CD4-positive, alpha-beta memory T cell (primary cell): ENCODE results near the gene TMEM87B. TPM values are rescaled to one million over a fixed set of nuclear protein-coding genes. Genes with fewer than 3 reads are reported as not detected.
A peak's percentile ranks its signal among the peaks of the same experiment; 100 is the strongest.

Experiments used
- CTCF ChIA-PET: fragments of 350-600 bp; sonication (Branson Sonifier 250); formaldehyde crosslinking; loops from one replicate; lab custom pipeline; 2021; ENCODE audit warnings: inconsistent platforms; ENCODE audit not compliant: partially characterized antibody; lab: Charles Lee
- POLR2A ChIA-PET: fragments of 350-600 bp; sonication (Branson Sonifier 250); formaldehyde crosslinking; loops from one replicate; lab custom pipeline; 2021; ENCODE audit not compliant: partially characterized antibody; lab: Charles Lee
- DNase-seq, 5 donors: peaks; one replicate each; pipeline versions ENCODE4 v3.0.0 to v3.0.0-alpha.2; 2020 to 2022; ENCODE audit warnings: mixed read lengths in 1 of 5
- H3K27ac ChIP-seq: one replicate; pipeline ENCODE4 v1.7.0; 2013; ENCODE audit warnings: low read depth, low read length
- H3K27me3 ChIP-seq: 2 replicates; pipeline ENCODE4 v1.7.0; 2013; ENCODE audit warnings: mild to moderate bottlenecking, low read length, moderate library complexity; ENCODE audit not compliant: insufficient read depth
- H3K36me3 ChIP-seq: 2 replicates; pipeline ENCODE4 v1.7.0; 2013; ENCODE audit warnings: mild to moderate bottlenecking, low read length, moderate library complexity; ENCODE audit not compliant: insufficient read depth
- H3K4me1 ChIP-seq: 2 replicates; pipeline ENCODE4 v1.7.0; 2013; ENCODE audit warnings: mild to moderate bottlenecking, low read length, moderate library complexity; ENCODE audit not compliant: insufficient read depth
- H3K4me3 ChIP-seq, 2 donors: one replicate each; pipeline ENCODE4 v1.7.0; 2013; ENCODE audit warnings: low read length in 2 of 2, mild to moderate bottlenecking in 1 of 2
- H3K9me3 ChIP-seq, 2 donors: one replicate each; pipeline ENCODE4 v1.7.0; 2013; ENCODE audit warnings: low read length in 2 of 2, control low read depth in 1 of 2; ENCODE audit not compliant: control insufficient read depth in 1 of 2
- H3K27ac Mint-ChIP-seq, 7 donors: one replicate each; pipeline ENCODE4 v1.8.0; 2020 to 2021; ENCODE audit warnings: mixed read lengths in 7 of 7, mild to moderate bottlenecking in 6 of 7, inconsistent platforms in 3 of 7, moderate library complexity in 3 of 7
- H3K27me3 Mint-ChIP-seq, 2 donors: one replicate each; pipeline ENCODE4 v1.8.0; 2020 to 2021; ENCODE audit warnings: mixed read lengths in 2 of 2
- H3K36me3 Mint-ChIP-seq, 2 donors: one replicate each; pipeline ENCODE4 v1.8.0; 2020 to 2021; ENCODE audit warnings: mixed read lengths in 2 of 2, inconsistent platforms in 1 of 2, mild to moderate bottlenecking in 1 of 2
- H3K4me1 Mint-ChIP-seq, 4 donors: one replicate each; pipeline ENCODE4 v1.8.0; 2020 to 2021; ENCODE audit warnings: mixed read lengths in 4 of 4, mild to moderate bottlenecking in 1 of 4
- H3K4me3 Mint-ChIP-seq, 8 donors: one replicate each; pipeline ENCODE4 v1.8.0; 2020 to 2021; ENCODE audit warnings: mixed read lengths in 8 of 8, mild to moderate bottlenecking in 7 of 8, moderate library complexity in 6 of 8, inconsistent platforms in 3 of 8
- H3K9me3 Mint-ChIP-seq, 8 donors: one replicate each; pipeline ENCODE4 v1.8.0; 2020 to 2021; ENCODE audit warnings: mixed read lengths in 8 of 8, mild to moderate bottlenecking in 5 of 8, inconsistent platforms in 3 of 8, moderate library complexity in 1 of 8
- intact Hi-C: fragments of 100-400 bp; cut with micrococcal nuclease; formaldehyde crosslinking; loops from one replicate; pipeline ENCODE4 v1.15.1; 2023
- polyA plus RNA-seq, 2 donors: library from polyadenylated mRNA; unstranded; fragments of 300-500 nt; fragmentation: Illumina TruSeq; gene quantifications; one replicate each; pipeline ENCODE4 v1.2.3, GENCODE V29; 2021
- total RNA-seq, 2 experiments: library from RNA; stranded (reverse); gene quantifications; one replicate each; pipeline ENCODE4 v1.2.3, GENCODE V29; 2021

The TMEM87B gene
- total and polyA plus RNA-seq, 4 experiments from 2014 or later = 12.5 to 28.7 (median 21.8) TPM

- DNase-seq = no peak
Observed at GRCh38 chr2:112150447-112150846, 95.4 kb downstream of the TMEM87B start.

GRCh38 chr2:112150851-112151250, 95.8 kb downstream of the TMEM87B start:
- H3K27me3 ChIP-seq = no peaks in the 10 kb centered on the region
- peaks cover 13 to 21% (median 17%) of the 10 kb centered on the region in 4 donors for H3K4me1 Mint-ChIP-seq
- intact Hi-C loops = no loop called here
- H3K27ac Mint-ChIP-seq = peak overlapping the region in 3 of 7 donors; percentile 8 to 64 (median 36)
- no peaks in the 10 kb centered on the region for H3K9me3 ChIP-seq
- peaks cover 0 to 3% (median 0%) of the 10 kb centered on the region in 8 donors for H3K9me3 Mint-ChIP-seq
- H3K27ac ChIP-seq = no peak overlapping the region
- no peak overlapping the region for H3K4me3 ChIP-seq
- no peaks in the 10 kb centered on the region for H3K36me3 ChIP-seq
- H3K36me3 Mint-ChIP-seq = no peaks in the 10 kb centered on the region
- CTCF ChIA-PET = no interaction called here
- no peak for DNase-seq
- POLR2A ChIA-PET = no interaction called here
- no peaks in the 10 kb centered on the region for H3K27me3 Mint-ChIP-seq
- peak overlapping the region in 1 of 8 donors; percentile 5 for H3K4me3 Mint-ChIP-seq
- peaks cover 17% of the 10 kb centered on the region for H3K4me1 ChIP-seq

More at GRCh38 chr2:112150447-112150846, 95.4 kb downstream of the TMEM87B start:
- Mint-ChIP-seq H3K27me3 (no peaks in the 10 kb centered on the region), H3K27ac (peak overlapping the region in 3 of 7 donors; percentile 8 to 64 (median 36)), H3K4me1 (peaks cover 9 to 17% (median 12%) of the 10 kb centered on the region in 4 donors), H3K36me3 (no peaks in the 10 kb centered on the region), H3K9me3 (peaks cover 0 to 3% (median 0%) of the 10 kb centered on the region in 8 donors), H3K4me3 (peak overlapping the region in 1 of 8 donors; percentile 5)
- no peaks in the 10 kb centered on the region for H3K27me3 ChIP-seq
- H3K36me3 ChIP-seq = no peaks in the 10 kb centered on the region
- no peaks in the 10 kb centered on the region for H3K9me3 ChIP-seq
- H3K4me1 ChIP-seq = peaks cover 13% of the 10 kb centered on the region
- intact Hi-C loops = no loop called here
- no peak overlapping the region for H3K4me3 ChIP-seq
- CTCF ChIA-PET = no interaction called here
- POLR2A ChIA-PET = no interaction called here
- no peak overlapping the region for H3K27ac ChIP-seq

- Mint-ChIP-seq H3K9me3 (peaks cover 0 to 3% (median 0%) of the 10 kb centered on the region in 8 donors), H3K36me3 (no peaks in the 10 kb centered on the region), H3K27me3 (no peaks in the 10 kb centered on the region), H3K4me3 (no peak overlapping the region), H3K4me1 (peaks cover 17 to 25% (median 21%) of the 10 kb centered on the region in 4 donors), H3K27ac (no peak overlapping the region)
- H3K9me3 ChIP-seq = no peaks in the 10 kb centered on the region
- no peaks in the 10 kb centered on the region for H3K36me3 ChIP-seq
- ChIA-PET POLR2A (no interaction called here), CTCF (no interaction called here)
- H3K27ac ChIP-seq = no peak overlapping the region
- peaks cover 21% of the 10 kb centered on the region for H3K4me1 ChIP-seq
- DNase-seq = no peak
- no peak overlapping the region for H3K4me3 ChIP-seq
- no peaks in the 10 kb centered on the region for H3K27me3 ChIP-seq
- intact Hi-C loops = no loop called here
Observed at GRCh38 chr2:112151271-112151670, 96.2 kb downstream of the TMEM87B start.

- ChIA-PET POLR2A (no interaction called here), CTCF (no interaction called here)
- H3K4me3 ChIP-seq = no peak overlapping the region
- Mint-ChIP-seq H3K9me3 (peaks cover 0 to 3% (median 0%) of the 10 kb centered on the region in 8 donors), H3K27ac (no peak overlapping the region), H3K4me1 (peaks cover 22 to 31% (median 26%) of the 10 kb centered on the region in 4 donors), H3K4me3 (no peak overlapping the region), H3K36me3 (no peaks in the 10 kb centered on the region), H3K27me3 (no peaks in the 10 kb centered on the region)
- H3K27ac ChIP-seq = no peak overlapping the region
- peaks cover 27% of the 10 kb centered on the region for H3K4me1 ChIP-seq
- DNase-seq = no peak
- no peaks in the 10 kb centered on the region for H3K27me3 ChIP-seq
- intact Hi-C loops = no loop called here
- no peaks in the 10 kb centered on the region for H3K9me3 ChIP-seq
- H3K36me3 ChIP-seq = no peaks in the 10 kb centered on the region
Observed at GRCh38 chr2:112151701-112152440, 96.8 kb downstream of the TMEM87B start.

- ChIA-PET POLR2A (no interaction called here), CTCF (no interaction called here)
- Histone ChIP-seq H3K27ac (no peak overlapping the region), H3K4me3 (no peak overlapping the region), H3K4me1 (peaks cover 28% of the 10 kb centered on the region), H3K36me3 (no peaks in the 10 kb centered on the region), H3K9me3 (no peaks in the 10 kb centered on the region), H3K27me3 (no peaks in the 10 kb centered on the region)
- Mint-ChIP-seq H3K27ac (peak overlapping the region in 1 of 7 donors; percentile 35), H3K36me3 (no peaks in the 10 kb centered on the region), H3K9me3 (peaks cover 0 to 3% (median 0%) of the 10 kb centered on the region in 8 donors), H3K4me1 (peaks cover 23 to 37% (median 28%) of the 10 kb centered on the region in 4 donors), H3K4me3 (no peak overlapping the region), H3K27me3 (no peaks in the 10 kb centered on the region)
- intact Hi-C loops = no loop called here
- DNase-seq = no peak
Observed at GRCh38 chr2:112152476-112153178, 97.6 kb downstream of the TMEM87B start.

- H3K9me3 ChIP-seq = no peaks in the 10 kb centered on the region
- CTCF ChIA-PET = no interaction called here
- H3K9me3 Mint-ChIP-seq = peaks cover 0 to 3% (median 0%) of the 10 kb centered on the region in 8 donors
- H3K27me3 ChIP-seq = no peaks in the 10 kb centered on the region
- no peaks in the 10 kb centered on the region for H3K36me3 Mint-ChIP-seq
- POLR2A ChIA-PET = interaction anchor here (0.6 to 3.7 kb wide), 2 partner anchors 29 to 124 kb away, joined by 3 to 41 read pairs; no protein-coding TSS in a partner anchor
- H3K27ac ChIP-seq = no peak overlapping the region
- no peak overlapping the region for H3K4me3 Mint-ChIP-seq
- no peak overlapping the region for H3K4me3 ChIP-seq
- peaks cover 23 to 37% (median 28%) of the 10 kb centered on the region in 4 donors for H3K4me1 Mint-ChIP-seq
- H3K36me3 ChIP-seq = no peaks in the 10 kb centered on the region
- DNase-seq = no peak
- peak overlapping the region in 1 of 7 donors; percentile 35 for H3K27ac Mint-ChIP-seq
- intact Hi-C loops = no loop called here
- no peaks in the 10 kb centered on the region for H3K27me3 Mint-ChIP-seq
- H3K4me1 ChIP-seq = peaks cover 28% of the 10 kb centered on the region
Observed at GRCh38 chr2:112153179-112153490, 98.1 kb downstream of the TMEM87B start.

- peaks cover 28% of the 10 kb centered on the region for H3K4me1 ChIP-seq
- H3K4me3 ChIP-seq = no peak overlapping the region
- no peaks in the 10 kb centered on the region for H3K9me3 ChIP-seq
- DNase-seq = no peak
- no peaks in the 10 kb centered on the region for H3K27me3 ChIP-seq
- H3K9me3 Mint-ChIP-seq = peaks cover 0 to 2% (median 0%) of the 10 kb centered on the region in 8 donors
- H3K36me3 Mint-ChIP-seq = no peaks in the 10 kb centered on the region
- H3K36me3 ChIP-seq = no peaks in the 10 kb centered on the region
- no peak overlapping the region for H3K27ac ChIP-seq
- ChIA-PET CTCF (no interaction called here), POLR2A (interaction anchor here (0.6 to 3.7 kb wide), 2 partner anchors 29 to 123 kb away, joined by 3 to 41 read pairs; no protein-coding TSS in a partner anchor)
- intact Hi-C loops = no loop called here
- H3K27me3 Mint-ChIP-seq = no peaks in the 10 kb centered on the region
- H3K4me1 Mint-ChIP-seq = peaks cover 23 to 37% (median 28%) of the 10 kb centered on the region in 4 donors
- H3K4me3 Mint-ChIP-seq = no peak overlapping the region
- H3K27ac Mint-ChIP-seq = no peak overlapping the region
Observed at GRCh38 chr2:112153501-112153900, 98.4 kb downstream of the TMEM87B start.
